Measurements from ENCODE around the gene DBNL. TPM values are rescaled to one million over a fixed set of nuclear protein-coding genes. Genes with fewer than 3 reads are reported as not detected.

DBNL gene
- total and polyA plus RNA-seq, 8 donors: 22.1 to 53.7 (median 34.7) TPM

GRCh38 chr7:44081266-44081748, 36.8 kb downstream of the DBNL start:
- DNase-seq (no peak), ATAC-seq (no peak), FAIRE-seq (no peak)
- 35 to 42% methylated on average over 9 of the region's 9 CpGs for WGBS, 2 donors
- peaks cover 0 to 6% (median 0%) of the 10 kb centered on the region in 3 donors for H3K4me1 ChIP-seq
- H3K36me3 ChIP-seq: peaks cover 0 to 24% (median 5%) of the 10 kb centered on the region in 3 donors
- TF ChIP-seq CTCF (IDR thresholded peaks at IDR 0.05): no peak
- no peaks in the 10 kb centered on the region for H3K9me3 ChIP-seq
- no peak overlapping the region for H3K27ac ChIP-seq
- intact Hi-C loops (cut with DNase I): no loop called here
- peak overlapping the region in 3 of 4 donors; percentile 76 to 89 (median 77) for H3K4me3 ChIP-seq
- H3K27me3 ChIP-seq: no peaks in the 10 kb centered on the region

GRCh38 chr7:44082541-44083207, 38.2 kb downstream of the DBNL start:
- no peak for FAIRE-seq
- peaks cover 0 to 6% (median 0%) of the 10 kb centered on the region in 3 donors for H3K4me1 ChIP-seq
- intact Hi-C loops (cut with DNase I): no loop called here

GRCh38 chr7:44083796-44084195, 39.3 kb downstream of the DBNL start:
- 92 to 94% methylated on average over 3 of the region's 3 CpGs for WGBS, 2 donors
- H3K4me3 ChIP-seq: no peak overlapping the region
- no peak for TF ChIP-seq CTCF (IDR thresholded peaks at IDR 0.05)
- intact Hi-C loops (cut with DNase I): no loop called here
- DNase-seq (no peak), FAIRE-seq (no peak), ATAC-seq (no peak)
- peaks cover 0 to 6% (median 0%) of the 10 kb centered on the region in 3 donors for H3K4me1 ChIP-seq
- H3K36me3 ChIP-seq: peaks cover 0 to 9% (median 5%) of the 10 kb centered on the region in 3 donors
- no peaks in the 10 kb centered on the region for H3K9me3 ChIP-seq
- H3K27me3 ChIP-seq: no peaks in the 10 kb centered on the region
- no peak overlapping the region for H3K27ac ChIP-seq

More at GRCh38 chr7:44082541-44083207, 38.2 kb downstream of the DBNL start:
- no peaks in the 10 kb centered on the region for H3K27me3 ChIP-seq
- H3K27ac ChIP-seq: peak overlapping the region; percentile 76 to 89 (median 82)
- no peaks in the 10 kb centered on the region for H3K9me3 ChIP-seq
- ATAC-seq (peak; percentile 93 to 97 (median 94)), DNase-seq (peak; percentile 93 to 99 (median 99))
- TF ChIP-seq CTCF (IDR thresholded peaks at IDR 0.05): peak in 1 of 4 donors; percentile 3
- 0 to 1% methylated on average over 41 to 54 of the region's 54 CpGs for WGBS, 2 donors
- H3K36me3 ChIP-seq: peaks cover 0 to 20% (median 5%) of the 10 kb centered on the region in 3 donors
- peak overlapping the region; percentile 40 to 89 (median 76) for H3K4me3 ChIP-seq

- FAIRE-seq (no peak), ATAC-seq (no peak), DNase-seq (no peak)
- no peak for TF ChIP-seq CTCF (IDR thresholded peaks at IDR 0.05)
- no peaks in the 10 kb centered on the region for H3K27me3 ChIP-seq
- peaks cover 0 to 6% (median 0%) of the 10 kb centered on the region in 3 donors for H3K4me1 ChIP-seq
- 83 to 90% methylated on average over 4 of the region's 4 CpGs for WGBS, 2 donors
- intact Hi-C loops (cut with DNase I): no loop called here
- H3K4me3 ChIP-seq: no peak overlapping the region
- H3K36me3 ChIP-seq: peaks cover 0 to 4% (median 0%) of the 10 kb centered on the region in 3 donors
- H3K9me3 ChIP-seq: no peaks in the 10 kb centered on the region
- H3K27ac ChIP-seq: no peak overlapping the region
Measured at GRCh38 chr7:44084701-44085100, 40.2 kb downstream of the DBNL start.

GRCh38 chr7:44085546-44085945, 41.0 kb downstream of the DBNL start:
- H3K36me3 ChIP-seq: no peaks in the 10 kb centered on the region
- no peaks in the 10 kb centered on the region for H3K9me3 ChIP-seq
- TF ChIP-seq CTCF (IDR thresholded peaks at IDR 0.05): no peak
- DNase-seq: no peak
- no peaks in the 10 kb centered on the region for H3K27me3 ChIP-seq
- peaks cover 0 to 6% (median 0%) of the 10 kb centered on the region in 3 donors for H3K4me1 ChIP-seq
- WGBS, 2 donors: 85 to 97% methylated on average over 3 of the region's 3 CpGs
- H3K27ac ChIP-seq: no peak overlapping the region
- intact Hi-C loops (cut with DNase I): no loop called here
- no peak for FAIRE-seq
- no peak overlapping the region for H3K4me3 ChIP-seq
- no peak for ATAC-seq

Measured in pancreas (tissue), 10 donors.